Measurements from ENCODE around the gene SIK2.
"Not testable (repeated sequence)": the region's sequence is repeated elsewhere in the genome, so short reads cannot be mapped to it uniquely, and the experiment has no call there.

SIK2 gene

GRCh38 chr11:111631024-111631665 lies 28.9 kb downstream of the SIK2 start:
- no peak for DNase-seq

- DNase-seq, result peak; percentile 83
Measured at GRCh38 chr11:111631666-111632039, 29.4 kb downstream of the SIK2 start.

- no peak for DNase-seq
Measured at GRCh38 chr11:111632516-111633220, 30.4 kb downstream of the SIK2 start.

DNA sequence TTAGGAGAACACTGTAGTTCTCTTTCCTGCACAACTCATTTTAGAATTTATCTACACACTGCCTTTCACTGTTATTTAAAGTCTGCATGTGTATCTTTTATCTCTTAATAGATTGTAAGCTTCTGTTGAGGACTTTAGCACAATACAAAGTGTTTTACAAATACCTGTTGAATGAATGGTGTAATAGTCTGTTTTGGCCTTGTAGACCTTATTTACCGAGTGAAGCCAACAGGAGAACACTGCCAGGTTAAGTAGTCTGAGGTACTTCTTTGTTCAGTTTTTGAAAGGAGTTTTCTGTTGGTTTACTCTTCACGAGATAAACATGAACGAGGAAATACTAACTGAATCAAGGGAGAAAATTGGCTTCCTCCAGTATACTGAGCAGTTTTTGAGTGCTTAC lies 31.0 kb downstream of the SIK2 start:
- DNase-seq, result no peak

DNA sequence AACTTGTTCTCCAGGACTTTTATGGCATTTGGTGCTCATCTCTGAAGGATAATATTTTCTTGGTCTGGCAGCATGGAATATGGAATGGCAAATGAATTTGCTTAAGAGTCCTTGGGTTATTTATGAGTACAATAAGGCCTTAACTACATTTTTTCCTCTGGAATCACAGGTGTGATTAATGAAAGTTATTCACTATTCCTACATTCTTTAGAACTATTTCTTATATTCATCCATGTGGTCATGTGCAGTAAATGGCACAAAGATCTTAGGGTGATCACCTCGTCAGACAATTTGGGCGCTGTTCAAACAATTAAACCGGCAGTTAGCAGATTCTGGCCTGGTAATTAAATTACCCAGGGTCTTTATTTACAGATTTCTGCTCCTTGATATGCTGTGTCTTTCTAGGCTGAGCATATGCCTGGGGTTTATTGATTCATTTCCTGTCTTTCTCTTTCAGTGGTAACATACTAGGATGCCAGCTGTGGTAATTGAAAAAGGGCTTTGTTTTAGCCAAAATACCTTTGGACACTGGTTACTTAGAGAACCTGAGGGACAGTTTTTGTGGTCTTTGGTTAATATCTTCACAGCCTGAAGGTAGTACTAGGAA lies 31.6 kb downstream of the SIK2 start:
- peak; percentile 18 for DNase-seq

GRCh38 chr11:111634981-111635705 lies 32.9 kb downstream of the SIK2 start:
- DNase-seq, result peak; percentile 33

DNA sequence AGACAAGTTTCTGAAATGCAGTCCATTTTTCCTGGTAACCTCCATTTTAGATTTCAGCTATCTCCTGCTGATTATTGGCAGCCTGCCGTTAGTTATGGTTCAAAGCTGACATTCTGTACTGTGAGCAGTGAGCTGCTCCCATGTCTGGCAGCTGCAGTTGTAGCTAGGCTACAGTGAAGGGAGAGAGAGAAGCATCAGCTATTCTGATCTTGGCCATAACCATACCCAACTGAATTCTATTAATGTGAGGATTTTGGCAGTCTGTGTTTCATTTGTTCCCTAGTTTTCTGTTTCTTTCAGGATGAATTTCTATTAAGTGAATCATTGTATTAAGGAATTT lies 33.4 kb downstream of the SIK2 start:
- DNase-seq, result peak; percentile 83

- no peak for DNase-seq
Measured at GRCh38 chr11:111637885-111638284, 35.6 kb downstream of the SIK2 start.

DNA sequence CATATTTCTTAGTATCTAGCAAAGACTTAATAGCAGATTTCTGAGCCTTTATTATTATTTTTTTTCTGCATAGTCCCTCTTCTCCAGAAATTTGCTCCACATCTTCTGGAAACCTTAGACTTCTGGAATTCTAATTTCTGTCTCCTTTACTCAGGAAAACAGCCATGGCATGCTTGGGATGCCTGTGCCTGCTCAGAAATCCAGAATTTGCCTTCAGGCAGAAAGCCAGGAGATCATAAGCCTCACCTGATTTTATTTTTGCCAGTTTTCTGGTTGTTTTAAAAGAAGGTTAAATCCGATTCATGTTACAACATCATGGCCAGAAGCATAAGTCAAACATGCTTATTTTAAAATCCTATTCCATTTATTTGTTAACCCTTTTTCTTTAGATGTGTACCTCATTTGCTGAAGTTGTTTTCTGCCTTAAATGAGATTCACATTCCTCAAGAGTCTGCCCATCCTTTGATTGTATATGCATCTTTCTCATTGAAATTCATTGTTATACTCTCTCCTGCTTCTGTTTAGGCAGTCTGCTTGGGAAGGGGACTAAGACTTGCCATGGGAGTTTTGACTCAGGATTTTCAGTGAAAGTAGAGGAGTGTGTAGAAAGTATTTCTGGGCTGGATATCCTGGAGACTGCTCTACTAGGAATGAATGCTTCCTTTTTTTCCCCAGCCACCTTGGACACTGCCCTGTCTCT lies 37.1 kb downstream of the SIK2 start:
- DNase-seq, result no peak

GRCh38 chr11:111641339-111642015 lies 39.2 kb downstream of the SIK2 start:
- no peak for DNase-seq

DNA sequence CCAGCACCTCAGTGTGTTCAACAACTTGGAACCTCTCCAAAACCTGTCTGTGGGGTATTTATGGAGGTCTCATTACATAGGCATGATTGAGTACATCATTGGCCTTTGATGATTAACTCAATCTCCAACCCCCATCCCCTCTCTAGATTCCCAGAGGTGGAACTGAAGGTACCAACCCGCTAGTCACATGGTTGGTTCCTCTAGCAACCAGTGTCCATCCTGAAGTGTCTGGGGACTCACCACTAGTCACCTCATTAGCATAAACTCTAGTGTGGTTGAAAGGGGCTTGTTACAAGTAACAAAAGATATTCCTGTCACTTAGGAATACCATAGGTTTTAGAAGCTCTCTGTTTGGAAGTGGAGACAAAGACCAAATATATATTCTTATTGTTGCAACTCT lies 40.3 kb downstream of the SIK2 start:
- no peak for DNase-seq

DNA sequence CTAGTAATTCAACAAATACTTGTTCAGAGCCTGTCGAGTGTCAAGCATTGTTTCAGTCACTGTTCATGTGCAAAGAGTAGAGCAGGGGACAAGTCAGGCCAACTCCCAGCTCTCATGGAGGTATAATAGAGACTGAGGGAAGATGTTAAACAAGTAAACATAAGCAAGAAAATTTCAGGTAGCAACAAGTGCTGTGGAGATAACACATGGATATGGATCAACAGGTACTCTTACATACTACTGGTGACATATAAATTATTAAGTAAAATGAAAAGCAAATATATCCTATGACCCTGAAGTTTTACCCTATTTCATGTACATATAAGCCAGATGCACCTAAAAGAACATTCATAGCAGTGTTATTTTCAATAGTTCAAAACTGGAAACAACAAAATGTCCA lies 42.7 kb downstream of the SIK2 start:
- no peak for DNase-seq

DNA sequence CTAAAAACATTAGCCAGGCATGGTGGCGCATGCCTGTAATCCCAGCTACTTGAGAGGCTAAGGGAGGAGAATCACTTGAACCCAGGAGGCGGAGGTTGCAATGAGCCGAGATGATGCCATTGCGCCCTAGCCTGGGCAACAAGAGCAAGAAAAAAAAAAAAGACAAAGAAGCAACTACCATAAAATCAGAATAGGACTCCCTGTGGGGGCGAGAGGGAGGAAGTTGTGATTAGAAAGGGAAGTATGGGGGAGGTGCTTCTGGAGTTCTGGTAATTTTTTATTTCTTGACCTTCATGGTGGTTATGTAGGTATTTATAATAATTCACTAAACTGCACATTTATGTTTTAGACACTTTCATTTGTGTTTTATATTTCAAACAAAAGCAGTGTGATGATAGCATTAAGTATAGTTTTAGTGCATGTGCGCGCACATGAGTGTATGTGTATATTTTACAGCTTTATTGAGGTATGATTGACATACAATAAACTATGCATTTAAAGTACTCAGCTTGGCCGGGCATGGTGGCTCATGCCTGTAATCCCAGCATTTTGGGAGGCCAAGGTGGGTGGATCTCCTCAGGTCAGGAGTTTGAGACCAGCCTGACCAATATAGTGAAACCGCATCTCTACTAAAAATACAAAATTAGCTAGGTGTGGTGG lies 43.5 kb downstream of the SIK2 start:
- no peak for DNase-seq

GRCh38 chr11:111651336-111651735 lies 49.1 kb downstream of the SIK2 start:
- not testable (repeated sequence) for DNase-seq

GRCh38 chr11:111652184-111652583 lies 49.9 kb downstream of the SIK2 start:
- DNase-seq, result peak; percentile 78

- DNase-seq, result no peak
Measured at GRCh38 chr11:111654601-111655000, 52.4 kb downstream of the SIK2 start.

DNA sequence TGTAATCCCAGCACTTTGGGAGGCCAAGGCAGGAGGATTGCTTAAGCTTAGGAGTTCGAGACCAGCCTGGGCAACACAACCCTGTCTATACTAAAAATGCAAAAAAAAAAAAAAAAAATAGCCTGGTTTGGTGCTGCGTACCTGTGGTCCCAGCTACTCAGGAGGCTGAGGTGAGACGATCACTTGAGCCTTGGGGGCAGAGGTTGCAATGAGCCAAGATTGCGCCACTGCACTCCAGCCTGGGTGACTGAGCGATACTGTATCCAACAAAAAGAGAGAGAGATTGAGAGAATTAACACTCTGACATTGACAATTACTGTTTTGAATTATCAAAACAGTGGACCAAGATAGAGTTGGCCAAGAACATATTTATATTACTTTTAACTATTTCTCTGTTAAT lies 53.7 kb downstream of the SIK2 start:
- DNase-seq, result no peak

DNA sequence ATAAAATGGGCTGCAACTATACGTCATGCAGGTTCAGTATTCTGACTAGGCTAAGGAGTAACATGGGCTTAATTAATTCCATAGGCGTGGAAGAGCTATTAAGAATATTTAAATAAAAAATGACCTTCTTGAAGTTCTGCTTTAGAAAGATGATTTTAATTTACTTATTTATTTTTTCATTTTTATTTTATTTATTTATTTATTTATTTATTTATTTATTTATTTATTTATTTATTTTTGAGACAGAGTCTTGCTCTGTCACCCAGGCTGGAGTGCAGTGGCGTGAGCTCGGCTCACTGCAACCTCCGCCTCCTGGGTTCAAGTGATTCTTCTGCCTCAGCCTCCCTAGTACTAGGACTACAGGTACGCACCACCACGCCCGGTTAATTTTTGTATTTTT lies 55.7 kb downstream of the SIK2 start:
- not testable (repeated sequence) for DNase-seq

- DNase-seq, result not testable (repeated sequence)
Measured at GRCh38 chr11:111658493-111658892, 56.2 kb downstream of the SIK2 start.

DNA sequence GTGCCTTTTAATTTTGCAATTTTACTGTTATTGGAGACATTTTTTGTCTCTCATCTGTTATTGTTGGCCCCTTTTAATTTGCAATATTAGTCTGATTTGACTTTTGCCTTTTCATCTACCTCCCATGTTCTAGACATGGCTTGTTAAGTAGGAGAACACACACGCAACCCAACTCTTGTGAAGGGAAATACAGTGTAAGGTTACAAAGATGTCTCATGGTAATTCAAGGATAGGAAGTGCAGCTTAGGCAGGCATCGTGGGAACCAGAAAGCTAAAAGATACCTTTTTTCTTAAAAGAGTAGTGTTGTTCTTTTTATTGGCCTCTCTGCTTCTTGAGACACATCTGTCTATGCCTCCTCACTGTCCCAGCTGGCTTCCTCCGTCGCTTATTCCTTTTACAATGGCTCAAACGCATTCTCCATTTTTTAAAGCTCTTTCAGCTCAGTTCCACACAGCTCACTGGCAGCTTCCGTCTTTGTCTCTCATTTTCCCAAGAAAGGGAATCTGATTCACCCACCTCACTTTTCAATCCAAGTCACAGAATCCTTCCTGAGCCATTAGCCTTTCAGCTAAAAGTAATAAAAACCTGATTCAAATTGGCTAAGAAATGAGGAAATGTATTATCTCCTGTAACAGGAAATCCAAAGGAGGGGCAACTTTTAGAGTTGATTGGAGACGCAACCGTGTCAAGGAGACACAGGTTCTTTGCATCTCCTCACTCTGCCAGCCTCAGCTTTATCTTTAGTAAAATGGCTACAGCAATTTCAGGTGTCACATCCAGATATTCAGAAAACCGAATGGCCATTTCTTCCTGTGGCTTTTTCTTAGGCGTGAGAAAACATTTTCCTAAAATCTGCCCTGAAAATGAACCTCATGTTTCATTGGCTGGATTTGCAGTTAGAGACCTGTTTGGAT lies 57.2 kb downstream of the SIK2 start:
- no peak for DNase-seq

DNA sequence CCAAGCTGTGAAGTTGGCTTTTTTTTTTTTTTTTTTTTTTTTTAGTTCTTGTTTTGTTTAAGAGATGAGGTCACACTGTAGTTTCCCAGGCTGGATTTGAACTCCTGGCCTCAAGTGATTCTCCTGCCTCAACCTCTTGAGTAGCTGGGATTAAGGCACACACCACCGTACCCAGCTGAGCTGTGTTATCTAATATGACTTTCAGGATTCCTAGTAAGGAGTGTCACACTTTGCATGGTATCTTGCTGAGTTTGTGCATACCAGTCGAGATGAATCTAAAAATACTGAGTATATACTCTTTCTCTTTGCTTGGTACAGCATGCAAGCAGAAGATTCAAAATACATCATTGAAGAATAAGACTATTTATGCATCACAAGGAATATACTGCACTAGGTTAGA lies 58.6 kb downstream of the SIK2 start:
- DNase-seq, result no peak
